Parathyroid adenoma (tissue), 2 donors: Measurements from ENCODE around the gene MCRIP2.

Experiments used
- H2AFZ ChIP-seq: fragments of 300-600 bp; sonication (generic); one replicate; pipeline ENCODE4 v1.7.0; 2017; ENCODE audit warnings: antibody characterized with exemption, mild to moderate bottlenecking
- H3K27ac ChIP-seq: fragments of 300-600 bp; sonication (generic); one replicate; pipeline ENCODE4 v1.7.0; 2017
- H3K27me3 ChIP-seq: fragments of 300-600 bp; sonication (generic); one replicate; pipeline ENCODE4 v1.7.0; 2017; ENCODE audit warnings: low read length; ENCODE audit not compliant: control insufficient read depth, insufficient read depth
- H3K36me3 ChIP-seq: fragments of 300-600 bp; sonication (generic); one replicate; pipeline ENCODE4 v1.7.0; 2017; ENCODE audit warnings: low read length; ENCODE audit not compliant: control insufficient read depth, insufficient read depth
- H3K4me1 ChIP-seq: fragments of 300-600 bp; sonication (generic); one replicate; pipeline ENCODE4 v1.7.0; 2017; ENCODE audit warnings: control low read depth
- H3K4me2 ChIP-seq: fragments of 300-600 bp; sonication (generic); one replicate; pipeline ENCODE4 v1.7.0; 2017; ENCODE audit warnings: low read length
- H3K4me3 ChIP-seq: fragments of 300-600 bp; sonication (generic); one replicate; pipeline ENCODE4 v1.7.0; 2017; ENCODE audit warnings: low read depth, low read length
- H3K79me2 ChIP-seq: fragments of 300-600 bp; sonication (generic); one replicate; pipeline ENCODE4 v1.7.0; 2017; ENCODE audit warnings: control low read depth
- H3K9ac ChIP-seq: fragments of 300-600 bp; sonication (generic); one replicate; pipeline ENCODE4 v1.7.0; 2017; ENCODE audit warnings: mild to moderate bottlenecking
- H3K9me3 ChIP-seq: fragments of 300-600 bp; sonication (generic); one replicate; pipeline ENCODE4 v1.7.0; 2017; ENCODE audit warnings: low read length; ENCODE audit not compliant: control insufficient read depth
- CTCF ChIP-seq: fragments of 300-600 bp; sonication (generic); IDR thresholded peaks from one replicate; pipeline ENCODE4 v1.7.0; 2017; ENCODE audit warnings: antibody characterized with exemption, mild to moderate bottlenecking
- donor health status: primary hyperparathyroidism.

MCRIP2 gene

DNA sequence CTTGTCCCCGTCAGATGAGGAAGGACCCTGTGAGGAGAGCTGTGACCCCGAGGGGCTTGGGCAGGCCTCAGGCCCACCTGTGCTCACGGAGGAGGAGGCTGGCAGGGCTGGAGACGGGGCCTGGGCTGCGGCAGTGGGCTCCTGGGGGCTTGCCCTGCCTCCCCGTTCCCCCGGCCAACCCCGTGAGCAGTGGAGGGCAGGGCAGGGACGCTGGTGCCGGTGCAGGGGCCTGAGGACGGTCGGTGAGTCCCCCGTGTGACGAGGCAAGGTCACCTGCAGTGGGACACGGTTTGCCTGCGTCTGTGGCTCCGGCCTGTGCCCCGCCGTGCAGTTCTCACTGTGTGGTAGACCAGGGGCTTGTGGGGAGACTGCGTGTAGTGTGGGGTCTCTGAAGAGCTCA, 18.0 kb downstream of the MCRIP2 start:
- Histone ChIP-seq H3K4me3 (no peak overlapping the region), H3K27me3 (no peaks in the 10 kb centered on the region), H2AFZ (no peak overlapping the region), H3K9ac (no peak overlapping the region), H3K4me2 (no peak overlapping the region), H3K79me2 (no peaks in the 10 kb centered on the region), H3K36me3 (no peaks in the 10 kb centered on the region), H3K27ac (no peak overlapping the region), H3K9me3 (no peaks in the 10 kb centered on the region), H3K4me1 (peaks cover 4% of the 10 kb centered on the region)
- TF ChIP-seq CTCF = no peak

DNA sequence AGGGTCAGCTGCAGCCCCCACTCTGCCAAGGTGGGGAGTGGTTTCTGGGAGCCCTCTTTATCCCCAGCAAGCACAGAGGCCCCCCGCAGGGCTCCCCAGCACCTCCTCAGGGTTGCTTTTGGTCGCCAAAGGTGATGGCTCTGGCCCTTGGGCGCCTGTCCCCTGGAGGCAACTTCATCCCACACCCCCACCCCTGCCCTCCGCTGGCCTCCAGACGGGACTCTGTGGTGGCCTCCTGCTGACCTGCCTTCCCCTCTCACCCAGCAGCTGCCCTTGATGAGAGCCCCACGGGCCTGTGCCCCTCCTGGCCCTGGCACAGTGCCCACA, 18.5 kb downstream of the MCRIP2 start:
- TF ChIP-seq CTCF = no peak
- Histone ChIP-seq H3K9ac (no peak overlapping the region), H2AFZ (peak overlapping the region; percentile 78), H3K4me2 (peak overlapping the region; percentile 53), H3K27me3 (no peaks in the 10 kb centered on the region), H3K4me3 (peak overlapping the region; percentile 20), H3K27ac (peak overlapping the region; percentile 61), H3K9me3 (no peaks in the 10 kb centered on the region), H3K4me1 (peaks cover 4% of the 10 kb centered on the region), H3K36me3 (no peaks in the 10 kb centered on the region), H3K79me2 (no peaks in the 10 kb centered on the region)

DNA sequence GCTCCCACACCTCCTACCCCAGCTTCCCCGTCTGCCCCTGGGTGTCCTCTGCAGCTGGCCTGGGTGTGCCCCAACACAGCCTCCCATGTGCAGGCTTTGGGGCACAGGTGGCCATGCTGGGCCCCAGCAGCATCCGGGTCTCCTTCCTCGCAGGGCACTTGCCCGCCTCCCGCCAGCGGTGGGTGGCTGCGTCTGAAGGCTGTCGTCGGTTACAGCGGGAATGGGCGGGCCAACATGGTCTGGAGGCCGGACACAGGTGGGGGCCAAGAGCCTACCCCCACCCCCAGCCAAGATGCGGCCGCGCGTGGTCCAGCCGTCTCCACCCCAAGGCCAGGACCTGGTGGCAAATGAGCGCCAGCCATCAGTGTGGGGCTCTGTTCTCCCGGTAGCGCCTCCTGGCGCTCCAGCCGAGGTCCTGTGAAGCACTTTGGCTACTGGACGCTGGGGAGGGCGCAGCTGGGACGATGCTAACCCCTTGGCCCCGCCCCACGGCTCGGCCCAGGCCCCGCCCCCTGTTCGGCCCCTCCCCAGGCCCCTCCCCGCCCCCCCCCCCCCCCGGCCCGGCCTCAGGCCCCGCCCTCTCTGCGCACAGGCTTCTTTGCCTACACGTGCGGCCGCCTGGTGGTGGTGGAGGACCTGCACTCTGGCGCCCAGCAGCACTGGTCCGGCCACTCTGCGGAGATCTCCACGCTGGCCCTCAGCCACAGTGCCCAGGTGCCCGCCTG, 19.0 kb downstream of the MCRIP2 start:
- peak overlapping the region; percentile 20 for H3K4me3 ChIP-seq
- peak; percentile 43 for TF ChIP-seq CTCF
- no peaks in the 10 kb centered on the region for H3K27me3 ChIP-seq
- no peaks in the 10 kb centered on the region for H3K36me3 ChIP-seq
- H3K9ac ChIP-seq = no peak overlapping the region
- H3K27ac ChIP-seq = peak overlapping the region; percentile 74
- peak overlapping the region; percentile 53 for H3K4me2 ChIP-seq
- peaks cover 4% of the 10 kb centered on the region for H3K4me1 ChIP-seq
- no peaks in the 10 kb centered on the region for H3K79me2 ChIP-seq
- H2AFZ ChIP-seq = peak overlapping the region; percentile 78
- no peaks in the 10 kb centered on the region for H3K9me3 ChIP-seq

DNA sequence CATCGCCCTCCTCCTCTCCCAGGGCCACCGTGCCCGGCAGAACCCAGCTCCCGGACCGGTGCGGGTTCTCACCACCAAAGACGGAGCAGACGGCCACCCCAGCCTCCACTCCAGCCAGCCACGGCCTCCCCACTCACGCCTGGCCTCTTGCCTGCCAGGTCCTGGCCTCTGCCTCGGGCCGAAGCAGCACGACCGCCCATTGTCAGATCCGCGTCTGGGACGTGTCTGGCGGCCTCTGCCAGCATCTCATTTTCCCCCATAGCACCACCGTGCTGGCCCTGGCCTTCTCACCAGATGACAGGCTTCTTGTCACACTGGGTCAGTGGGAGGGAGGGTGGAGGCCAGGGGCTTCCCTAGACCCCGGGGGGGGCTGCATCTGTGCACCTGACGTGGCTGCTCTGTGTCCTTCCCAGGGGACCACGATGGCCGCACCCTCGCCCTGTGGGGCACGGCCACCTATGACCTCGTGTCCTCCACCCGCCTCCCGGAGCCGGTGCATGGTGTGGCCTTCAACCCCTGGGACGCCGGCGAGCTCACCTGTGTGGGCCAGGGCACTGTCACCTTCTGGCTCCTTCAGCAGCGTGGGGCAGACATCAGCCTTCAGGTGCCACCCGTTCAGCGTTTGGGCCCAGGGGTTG, 19.7 kb downstream of the MCRIP2 start:
- H3K36me3 ChIP-seq = no peaks in the 10 kb centered on the region
- H2AFZ ChIP-seq = peak overlapping the region; percentile 63
- no peak overlapping the region for H3K4me3 ChIP-seq
- no peaks in the 10 kb centered on the region for H3K27me3 ChIP-seq
- no peak overlapping the region for H3K9ac ChIP-seq
- peak overlapping the region; percentile 74 for H3K27ac ChIP-seq
- H3K4me1 ChIP-seq = peaks cover 4% of the 10 kb centered on the region
- TF ChIP-seq CTCF = no peak
- no peaks in the 10 kb centered on the region for H3K9me3 ChIP-seq
- H3K4me2 ChIP-seq = no peak overlapping the region
- no peaks in the 10 kb centered on the region for H3K79me2 ChIP-seq

DNA sequence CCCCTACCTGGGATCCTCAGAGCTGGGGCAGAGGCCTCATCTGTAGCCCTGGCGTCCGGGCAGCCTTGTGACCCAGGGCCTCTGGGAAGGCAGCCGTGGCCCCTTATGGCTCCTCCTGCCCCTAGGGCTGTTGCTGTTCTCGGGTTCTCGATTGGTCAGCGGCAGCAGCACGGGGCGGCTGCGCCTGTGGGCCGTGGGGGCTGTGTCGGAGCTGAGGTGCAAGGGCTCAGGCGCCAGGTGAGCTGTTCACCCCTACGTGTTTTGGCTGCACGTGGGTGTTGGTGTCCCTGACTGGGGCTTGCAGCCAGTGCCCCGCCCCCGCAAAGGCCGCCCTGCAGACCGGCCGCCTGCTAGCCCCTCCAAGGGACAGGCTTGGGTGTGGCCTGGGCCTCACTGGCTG, 20.5 kb downstream of the MCRIP2 start:
- H3K27me3 ChIP-seq = no peaks in the 10 kb centered on the region
- TF ChIP-seq CTCF = no peak
- H3K4me1 ChIP-seq = peaks cover 5% of the 10 kb centered on the region
- no peak overlapping the region for H3K4me2 ChIP-seq
- H3K27ac ChIP-seq = no peak overlapping the region
- no peak overlapping the region for H2AFZ ChIP-seq
- H3K9ac ChIP-seq = no peak overlapping the region
- no peaks in the 10 kb centered on the region for H3K9me3 ChIP-seq
- H3K79me2 ChIP-seq = peaks cover 2% of the 10 kb centered on the region
- no peaks in the 10 kb centered on the region for H3K36me3 ChIP-seq
- H3K4me3 ChIP-seq = no peak overlapping the region
